Pancreas (tissue), 10 donors: ENCODE data around the gene SBF1. TPM values are rescaled to one million over a fixed set of nuclear protein-coding genes. Genes with fewer than 3 reads are reported as not detected.
"Not testable (repeated sequence)": the region's sequence is repeated elsewhere in the genome, so short reads cannot be mapped to it uniquely, and the experiment has no call there.

Experiments
- ATAC-seq, 4 donors: fragments of 200-7000 bp; cut with Tn5 transposase; one replicate each; pipeline versions ENCODE4 v1.8.0 to v1.9.1; 2020; ENCODE audit warnings: mild to moderate bottlenecking in 4 of 4, moderate library complexity in 4 of 4
- DNase-seq, 6 donors: peaks; one replicate each; pipeline ENCODE4 v3.0.0-alpha.2; 2020
- FAIRE-seq: peaks from 2 replicates; lab custom pipeline; 2012; peaks lifted over from hg19 to GRCh38; lab: Jason Lieb, UNC
- H3K27ac ChIP-seq, 4 donors: fragments of 200-600 bp; sonication (generic); 1 replicate in 3 of 4; 2 replicates in 1 of 4; pipeline versions ENCODE4 v1.5.0 to v1.8.0; 2020
- H3K27me3 ChIP-seq, 4 donors: fragments of 200-600 bp; one replicate each; pipeline ENCODE4 v1.8.0; 2021
- H3K36me3 ChIP-seq, 3 donors: fragments of 200-600 bp; sonication (generic) in 1 of 3; one replicate each; pipeline versions ENCODE4 v1.5.0 to v1.8.0; 2020 to 2021
- H3K4me1 ChIP-seq, 3 donors: fragments of 200-600 bp; one replicate each; pipeline ENCODE4 v1.8.0; 2021
- H3K4me3 ChIP-seq, 4 donors: fragments of 200-600 bp; sonication (generic) in 2 of 4; one replicate each; pipeline versions ENCODE4 v1.5.0 to v1.8.0; 2020 to 2021
- H3K9me3 ChIP-seq, 4 donors: fragments of 200-600 bp; one replicate each; pipeline ENCODE4 v1.8.0; 2021
- WGBS, 2 donors: extraction: QIAGEN DNeasy Blood & Tissue Kit; methylation state at CpG; one replicate each; pipeline ENCODE4 v1.1.7; 2013; 5-methylcytosine and 5-hydroxymethylcytosine counted together
- intact Hi-C, 3 donors: fragments of 100-400 bp; cut with DNase I; formaldehyde crosslinking; loops; one replicate each; pipeline versions ENCODE4 v1.11.1 to v1.14.2; 2022
- polyA plus RNA-seq, 2 donors: library from polyadenylated mRNA; stranded (reverse); fragments of 200-250 nt; gene quantifications; one replicate each; pipeline ENCODE4 v1.2.3, GENCODE V29; 2013
- total RNA-seq, 6 donors: library from RNA; stranded (reverse); fragmentation: NEBNext Ultra II Directional in 4 of 6; extraction: Animal tissue kit (Norgen Biotek cat#: 25700) in 4 of 6; gene quantifications; one replicate each; pipeline versions ENCODE4 v1.2.1 to v1.2.4, GENCODE V29; 2021 to 2023
- TF ChIP-seq, protein P1 (sequence below), 4 donors: fragments of 200-600 bp; sonication (generic) in 3 of 4; IDR thresholded peaks; one replicate each; pipeline versions ENCODE4 v1.5.0 to v1.8.0; 2021; ENCODE audit warnings: antibody characterized with exemption in 4 of 4
- donor health status: healthy with polysubstance abuse.
- donor health status: DM: no; HTN: no; CAD: no; lungs with moderate emphysema.
- donor health status: DM: no; HTN: no; CAD: no.
- donor health status: control.
- donor health status: control.
- donor health status: Bipolar disorder and iron deficiency.
- donor health status: DM: yes; HTN: yes; CAD: no.
- donor health status: DM: no; HTN: no; CAD: no.
- donor health status: DM: no; HTN: no; CAD: no.
- donor health status: DM: yes; HTN: yes; CAD: no.

Gene SBF1
- total and polyA plus RNA-seq, 8 donors: 36.8 to 76.5 (median 56.1) TPM

DNA sequence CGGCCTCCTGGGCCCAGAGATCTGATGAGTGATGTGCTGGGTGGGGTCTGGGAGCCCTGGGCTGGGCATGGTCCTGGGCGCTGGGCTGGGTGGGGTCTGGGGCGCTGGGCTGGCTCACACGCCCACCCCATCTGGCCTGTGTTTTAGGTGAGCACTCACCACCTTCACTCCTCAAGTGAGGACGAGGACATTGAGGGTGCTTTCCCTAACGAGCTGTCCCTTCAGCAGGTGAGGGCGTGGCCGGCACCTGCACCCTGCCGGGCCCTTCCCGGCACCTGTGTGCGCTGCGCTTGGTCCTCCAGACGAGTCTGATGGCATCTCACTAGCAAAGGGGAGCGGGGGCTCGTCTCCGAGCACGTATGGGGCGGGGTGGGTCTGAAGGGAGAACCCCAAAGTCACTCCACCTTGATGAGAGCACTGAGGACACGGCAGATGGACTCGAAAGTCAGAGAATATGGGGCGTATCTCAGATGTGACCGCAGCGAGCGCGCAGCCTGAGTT is 37.9 kb downstream of the SBF1 start:
- no peak overlapping the region for H3K27ac ChIP-seq
- no peak overlapping the region for H3K4me3 ChIP-seq
- H3K36me3 ChIP-seq: peaks cover 0 to 70% (median 17%) of the 10 kb centered on the region in 3 donors
- no peaks in the 10 kb centered on the region for H3K9me3 ChIP-seq
- H3K27me3 ChIP-seq: no peaks in the 10 kb centered on the region
- peak in 1 of 6 donors; percentile 58 for DNase-seq
- TF ChIP-seq, protein P1, sequence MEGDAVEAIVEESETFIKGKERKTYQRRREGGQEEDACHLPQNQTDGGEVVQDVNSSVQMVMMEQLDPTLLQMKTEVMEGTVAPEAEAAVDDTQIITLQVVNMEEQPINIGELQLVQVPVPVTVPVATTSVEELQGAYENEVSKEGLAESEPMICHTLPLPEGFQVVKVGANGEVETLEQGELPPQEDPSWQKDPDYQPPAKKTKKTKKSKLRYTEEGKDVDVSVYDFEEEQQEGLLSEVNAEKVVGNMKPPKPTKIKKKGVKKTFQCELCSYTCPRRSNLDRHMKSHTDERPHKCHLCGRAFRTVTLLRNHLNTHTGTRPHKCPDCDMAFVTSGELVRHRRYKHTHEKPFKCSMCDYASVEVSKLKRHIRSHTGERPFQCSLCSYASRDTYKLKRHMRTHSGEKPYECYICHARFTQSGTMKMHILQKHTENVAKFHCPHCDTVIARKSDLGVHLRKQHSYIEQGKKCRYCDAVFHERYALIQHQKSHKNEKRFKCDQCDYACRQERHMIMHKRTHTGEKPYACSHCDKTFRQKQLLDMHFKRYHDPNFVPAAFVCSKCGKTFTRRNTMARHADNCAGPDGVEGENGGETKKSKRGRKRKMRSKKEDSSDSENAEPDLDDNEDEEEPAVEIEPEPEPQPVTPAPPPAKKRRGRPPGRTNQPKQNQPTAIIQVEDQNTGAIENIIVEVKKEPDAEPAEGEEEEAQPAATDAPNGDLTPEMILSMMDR (IDR thresholded peaks at IDR 0.05): no peak
- intact Hi-C loops: no loop called here
- ATAC-seq: no peak
- WGBS, 2 donors: 92 to 93% methylated on average over 25 of the region's 25 CpGs
- FAIRE-seq: no peak
- no peaks in the 10 kb centered on the region for H3K4me1 ChIP-seq

DNA sequence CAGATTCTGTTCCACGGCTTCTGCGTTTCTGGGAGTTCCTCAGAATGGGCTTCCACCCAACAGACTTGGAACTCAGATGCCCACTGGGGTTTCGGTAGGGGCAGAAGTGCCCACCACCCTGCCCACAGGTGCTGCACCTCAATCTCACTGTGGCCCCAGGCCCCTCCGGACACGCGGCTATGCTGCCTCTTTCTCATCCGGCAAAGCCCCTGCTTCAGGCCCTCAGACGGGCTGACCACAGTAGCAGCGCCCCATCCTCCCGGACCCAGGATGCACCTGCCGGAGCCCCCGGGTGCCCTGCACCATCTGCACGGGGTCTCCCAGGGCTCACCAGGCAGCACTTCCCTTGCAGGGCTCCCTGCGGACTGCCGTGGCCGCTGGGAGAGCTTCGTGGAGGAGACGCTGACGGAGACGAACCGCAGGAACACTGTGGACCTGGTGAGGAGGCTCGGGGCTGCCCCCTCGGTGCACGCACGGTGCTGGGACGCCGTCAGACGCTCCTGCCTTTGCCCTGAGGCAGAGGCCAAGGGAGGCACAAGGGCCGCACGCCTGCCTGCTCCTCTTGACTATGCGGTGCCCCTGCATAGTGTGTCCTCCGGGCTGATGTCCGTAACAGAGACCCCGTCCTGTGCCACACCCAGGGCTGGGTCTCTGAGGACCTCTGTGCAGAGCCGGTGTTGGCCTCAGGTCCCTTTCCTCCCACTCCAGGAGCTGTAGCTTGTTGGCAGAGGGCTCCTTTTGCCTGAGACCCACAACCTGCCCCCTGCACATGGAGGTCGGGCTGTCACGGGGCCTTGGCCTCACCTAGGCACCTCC is 38.6 kb downstream of the SBF1 start:
- intact Hi-C loops: no loop called here
- DNase-seq (peak in 1 of 6 donors; percentile 62), ATAC-seq (no peak), FAIRE-seq (no peak)
- Histone ChIP-seq H3K4me1 (no peaks in the 10 kb centered on the region), H3K9me3 (no peaks in the 10 kb centered on the region), H3K4me3 (no peak overlapping the region), H3K27ac (no peak overlapping the region), H3K36me3 (peaks cover 2 to 75% (median 24%) of the 10 kb centered on the region in 3 donors), H3K27me3 (no peaks in the 10 kb centered on the region)
- WGBS, 2 donors: 92 to 94% methylated on average over 37 of the region's 37 CpGs
- TF ChIP-seq, protein P1 (IDR thresholded peaks at IDR 0.05): no peak

DNA sequence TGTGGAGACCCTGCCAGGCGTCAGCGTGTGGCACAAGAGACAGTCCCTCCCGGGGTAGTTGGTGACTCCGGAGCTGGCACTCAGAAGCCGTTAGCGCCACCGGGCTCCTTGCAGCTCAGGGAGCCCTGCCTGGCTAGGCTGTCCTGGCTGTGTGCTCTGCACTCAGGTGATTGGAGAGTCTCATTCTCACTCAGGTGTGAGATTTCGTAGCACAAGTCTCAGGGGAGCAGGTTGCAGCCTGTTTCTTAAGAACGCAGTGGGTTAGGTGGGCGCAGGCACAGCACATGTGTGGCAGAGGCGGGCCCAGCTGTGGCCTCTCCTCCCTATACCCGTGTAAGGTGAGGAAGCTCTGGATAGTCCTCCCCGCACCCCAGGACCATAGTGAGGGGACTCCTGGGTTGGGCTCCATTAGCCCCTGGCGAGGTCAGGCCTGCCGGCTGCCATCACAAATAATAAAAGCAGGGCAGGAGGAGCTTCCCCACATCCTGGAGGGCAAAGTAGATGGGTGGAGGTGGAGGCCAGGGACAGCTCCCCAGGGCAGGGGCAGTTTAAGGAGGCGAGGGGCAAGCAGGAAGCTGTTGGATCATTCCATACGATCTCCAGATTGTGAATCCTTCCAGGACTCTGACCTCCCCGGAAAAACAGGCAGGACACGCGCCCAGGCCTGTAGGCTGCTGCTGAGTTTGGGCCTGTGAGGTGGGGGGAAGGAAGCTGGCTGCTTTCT is 39.4 kb downstream of the SBF1 start:
- intact Hi-C loops: no loop called here
- no peaks in the 10 kb centered on the region for H3K4me1 ChIP-seq
- H3K9me3 ChIP-seq: no peaks in the 10 kb centered on the region
- peak in 1 of 6 donors; percentile 62 for DNase-seq
- 91 to 96% methylated on average over 20 of the region's 20 CpGs for WGBS, 2 donors
- TF ChIP-seq, protein P1 (IDR thresholded peaks at IDR 0.05): no peak
- no peak overlapping the region for H3K4me3 ChIP-seq
- FAIRE-seq: no peak
- no peaks in the 10 kb centered on the region for H3K27me3 ChIP-seq
- ATAC-seq: no peak
- no peak overlapping the region for H3K27ac ChIP-seq
- H3K36me3 ChIP-seq: peaks cover 5 to 72% (median 26%) of the 10 kb centered on the region in 3 donors

DNA sequence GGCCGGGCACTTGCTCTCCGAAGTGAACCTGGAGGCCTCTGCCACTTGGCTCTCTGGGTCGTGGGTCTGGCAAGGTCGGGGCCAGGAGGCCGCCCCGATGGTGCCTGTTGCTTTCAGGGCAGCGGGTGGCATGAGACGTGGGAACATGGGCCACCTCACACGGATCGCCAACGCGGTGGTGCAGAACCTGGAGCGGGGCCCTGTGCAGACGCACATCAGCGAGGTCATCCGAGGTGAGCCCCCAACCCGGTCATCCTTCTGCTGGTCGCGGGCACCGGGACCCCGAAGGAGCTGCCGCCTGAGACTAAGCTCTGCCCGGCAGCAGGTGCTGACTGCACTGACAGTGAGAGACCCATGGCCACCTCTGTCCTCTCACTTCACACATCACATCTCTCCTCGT is 40.0 kb downstream of the SBF1 start:
- ATAC-seq (no peak), DNase-seq (peak in 2 of 6 donors; percentile 28 to 78), FAIRE-seq (no peak)
- H3K4me3 ChIP-seq: no peak overlapping the region
- no peaks in the 10 kb centered on the region for H3K4me1 ChIP-seq
- H3K9me3 ChIP-seq: no peaks in the 10 kb centered on the region
- no peak overlapping the region for H3K27ac ChIP-seq
- WGBS, 2 donors: 92 to 95% methylated on average over 22 to 24 of the region's 24 CpGs
- peaks cover 5 to 71% (median 23%) of the 10 kb centered on the region in 3 donors for H3K36me3 ChIP-seq
- H3K27me3 ChIP-seq: no peaks in the 10 kb centered on the region
- TF ChIP-seq, protein P1 (IDR thresholded peaks at IDR 0.05): no peak
- intact Hi-C loops: no loop called here

DNA sequence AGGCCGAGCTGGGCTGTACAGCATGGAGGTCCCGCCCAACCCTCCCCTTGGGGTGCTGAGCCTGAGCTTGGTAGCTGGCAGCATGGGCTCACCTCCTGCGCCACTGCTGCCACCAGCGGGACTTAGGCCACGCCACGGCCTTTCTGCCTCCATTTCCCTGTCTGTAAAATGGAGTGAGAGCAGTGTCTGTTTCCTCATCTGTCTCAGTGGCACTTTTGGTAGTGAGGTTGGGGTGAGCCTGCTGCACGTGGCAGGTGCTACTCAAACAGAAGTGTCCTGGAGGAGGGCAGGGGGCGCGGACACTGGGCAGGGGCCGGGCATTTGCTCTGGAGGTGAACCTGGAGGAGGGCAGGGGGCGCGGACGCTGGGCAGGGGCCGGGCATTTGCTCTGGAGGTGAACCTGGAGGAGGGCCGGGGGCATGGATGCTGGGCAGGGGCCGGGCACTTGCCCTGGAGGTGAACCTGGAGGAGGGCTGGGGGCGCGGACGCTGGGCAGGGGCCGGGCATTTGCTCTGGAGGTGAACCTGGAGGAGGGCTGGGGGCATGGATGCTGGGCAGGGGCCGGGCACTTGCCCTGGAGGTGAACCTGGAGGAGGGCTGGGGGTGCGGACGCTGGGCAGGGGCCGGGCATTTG is 41.8 kb downstream of the SBF1 start:
- DNase-seq: peak in 1 of 6 donors; percentile 49
- H3K9me3 ChIP-seq, H3K27ac ChIP-seq, FAIRE-seq, intact Hi-C loops, H3K4me1 ChIP-seq, H3K27me3 ChIP-seq, ATAC-seq, H3K4me3 ChIP-seq: not testable (repeated sequence)
- WGBS, 2 donors: 96% methylated on average over 20 to 23 of the region's 24 CpGs
- peaks cover 5 to 58% (median 18%) of the 10 kb centered on the region in 3 donors for H3K36me3 ChIP-seq
